GM18498 (cell line): Measurements from ENCODE around the gene TNFRSF25.
"Not testable (repeated sequence)": the region's sequence is repeated elsewhere in the genome, so short reads cannot be mapped to it uniquely, and the experiment has no call there.

ENCODE experiments used
- ATAC-seq: cut with Tn5 transposase; IDR thresholded peaks from one replicate; pipeline ENCODE4 v1.9.1; 2021; ENCODE audit warnings: mild to moderate bottlenecking, moderate library complexity; ENCODE audit not compliant: unreplicated experiment

Gene TNFRSF25

DNA sequence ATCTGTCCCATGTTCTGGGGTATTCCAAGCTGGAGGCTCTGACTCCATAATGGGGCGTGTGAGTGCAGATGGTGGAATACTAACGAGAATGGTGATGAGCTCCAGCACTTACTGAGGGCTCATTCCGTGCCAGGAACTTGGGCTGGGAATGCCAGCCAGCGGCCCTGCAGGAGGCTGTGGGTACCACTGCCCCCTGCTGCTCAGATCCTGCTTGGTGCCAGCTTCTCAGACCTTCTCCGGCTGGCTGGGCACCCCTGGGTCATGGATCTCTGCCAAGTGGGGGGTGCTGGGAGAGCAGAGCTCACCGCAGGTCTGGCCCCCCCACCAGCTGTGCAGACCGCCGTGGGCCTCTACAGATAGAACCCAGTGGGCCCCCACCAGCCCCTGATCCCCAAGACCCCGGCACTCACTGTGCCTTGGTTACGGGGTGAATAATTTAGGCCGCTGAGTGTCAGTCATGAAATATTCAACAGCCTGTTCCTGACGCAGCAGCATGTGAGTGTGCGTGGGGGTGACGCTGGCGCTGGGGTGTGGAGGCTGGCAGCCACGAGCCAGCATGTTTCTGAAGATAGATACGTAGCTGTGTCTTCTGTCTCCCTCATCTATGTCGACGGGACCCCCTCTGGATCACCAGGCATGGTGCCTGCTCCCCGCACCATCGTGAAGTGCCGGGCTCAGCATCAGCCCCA lies 28.8 kb downstream of the TNFRSF25 start:
- ATAC-seq, result not testable (repeated sequence)

- ATAC-seq, result not testable (repeated sequence)
Measured at GRCh38 chr1:6436277-6436676, 29.7 kb downstream of the TNFRSF25 start.

DNA sequence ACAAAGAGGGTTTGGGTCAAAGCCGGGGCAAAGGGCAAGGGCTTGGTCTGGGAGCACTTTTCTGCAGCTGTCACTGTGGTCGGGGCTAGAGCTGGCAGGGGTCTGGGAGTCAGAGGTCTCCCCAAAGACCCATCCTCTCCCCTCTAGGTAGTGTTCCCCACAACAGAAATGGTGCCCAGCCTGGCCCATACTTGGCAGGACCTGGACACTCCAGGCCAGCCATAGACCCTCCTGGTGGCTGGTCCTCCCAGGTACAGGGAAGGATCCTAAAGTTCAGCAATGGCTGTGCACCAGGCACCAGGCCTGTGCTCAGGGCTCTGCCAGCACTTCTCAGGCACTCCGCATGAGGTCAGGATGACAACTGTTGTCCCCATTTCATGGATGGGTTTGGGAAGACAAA lies 30.4 kb downstream of the TNFRSF25 start:
- ATAC-seq, result no peak

GRCh38 chr1:6435129-6435528 lies 30.8 kb downstream of the TNFRSF25 start:
- ATAC-seq, result no peak

- no peak for ATAC-seq
Measured at GRCh38 chr1:6434186-6434585, 31.8 kb downstream of the TNFRSF25 start.

- ATAC-seq, result not testable (repeated sequence)
Measured at GRCh38 chr1:6431645-6432579, 34.1 kb downstream of the TNFRSF25 start.

DNA sequence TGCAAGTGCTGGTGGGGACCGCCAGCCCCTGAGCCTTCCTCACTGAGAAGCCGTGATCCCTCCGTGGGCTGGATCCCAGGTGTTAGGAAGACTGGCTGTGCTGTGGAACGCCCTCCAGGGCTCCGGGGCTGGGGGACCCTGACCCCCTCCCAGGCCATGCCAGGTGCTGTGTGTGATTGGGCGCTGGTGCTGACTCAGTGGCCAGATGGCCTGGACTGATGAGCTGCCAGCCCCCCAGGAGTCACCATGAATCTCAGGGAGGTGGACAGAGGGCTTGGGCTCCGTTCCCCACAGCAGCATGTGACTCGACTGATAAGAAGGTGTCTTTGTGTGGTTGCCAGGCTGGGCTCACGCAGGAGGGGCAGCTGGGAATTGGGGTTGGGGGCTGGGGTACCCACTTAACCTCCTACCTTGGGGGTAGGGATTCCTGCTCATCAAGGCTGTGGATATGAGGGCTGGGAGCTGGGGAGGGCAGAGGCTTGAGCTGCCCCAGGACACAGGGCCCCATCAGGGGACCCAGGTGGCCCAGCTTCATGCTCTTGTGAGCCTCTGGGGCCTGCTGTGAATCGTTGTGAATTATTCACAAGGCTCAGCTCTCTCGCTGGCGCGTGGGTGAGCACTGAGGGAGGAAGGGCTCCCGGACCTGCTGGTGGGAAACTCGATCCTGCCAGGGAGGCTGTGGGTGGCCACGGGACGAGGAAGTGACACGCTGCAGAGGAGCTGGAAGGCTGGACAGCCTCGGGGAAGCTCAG lies 36.1 kb downstream of the TNFRSF25 start:
- ATAC-seq, result not testable (repeated sequence)

GRCh38 chr1:6428453-6428852 lies 37.5 kb downstream of the TNFRSF25 start:
- ATAC-seq, result not testable (repeated sequence)

DNA sequence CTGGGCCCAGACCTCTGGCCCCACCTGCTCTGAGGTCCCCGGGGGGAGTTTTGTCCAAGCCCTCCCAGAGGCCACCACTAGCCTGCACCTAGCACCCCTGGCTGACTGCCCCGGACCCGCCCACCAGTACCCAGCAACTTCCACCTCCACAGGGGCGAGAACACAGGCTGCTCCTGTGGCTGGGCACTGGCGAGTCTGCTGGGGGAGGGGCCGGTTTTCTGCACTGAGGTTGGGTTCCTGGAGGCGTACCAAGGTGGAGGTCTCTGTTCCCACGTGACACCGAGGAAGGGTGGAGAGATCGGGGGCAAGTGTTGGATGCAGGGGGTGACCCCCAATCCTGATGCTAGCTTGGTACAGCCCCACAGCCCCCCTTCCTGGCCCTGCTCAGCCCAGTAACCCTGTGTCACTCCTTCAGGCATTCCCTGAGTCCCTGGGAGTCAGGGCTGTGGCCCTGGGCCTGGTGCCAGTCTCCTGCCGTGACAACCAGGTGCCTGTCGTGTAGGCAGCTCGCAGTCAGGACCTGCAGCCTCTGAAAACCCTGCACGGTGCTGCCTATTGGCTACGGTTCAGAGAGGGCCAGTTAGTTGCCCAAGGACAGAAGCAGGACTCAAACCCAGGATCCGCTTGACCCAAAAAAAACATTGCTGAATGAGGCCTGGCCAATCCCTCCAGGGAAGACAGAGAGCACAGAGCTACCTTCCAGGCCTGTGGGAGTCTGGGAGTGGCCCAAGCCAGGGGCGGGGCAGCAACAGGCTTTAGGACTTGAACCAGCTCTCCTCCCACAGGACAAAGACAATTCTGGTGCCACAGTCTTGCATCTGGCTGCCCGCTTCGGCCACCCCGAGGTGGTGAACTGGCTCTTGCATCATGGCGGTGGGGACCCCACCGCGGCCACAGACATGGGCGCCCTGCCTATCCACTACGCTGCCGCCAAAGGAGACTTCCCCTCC lies 38.3 kb downstream of the TNFRSF25 start:
- ATAC-seq, result no peak

GRCh38 chr1:6426972-6427350 lies 39.0 kb downstream of the TNFRSF25 start:
- ATAC-seq, result no peak

GRCh38 chr1:6426277-6426971 lies 39.5 kb downstream of the TNFRSF25 start:
- ATAC-seq, result no peak

DNA sequence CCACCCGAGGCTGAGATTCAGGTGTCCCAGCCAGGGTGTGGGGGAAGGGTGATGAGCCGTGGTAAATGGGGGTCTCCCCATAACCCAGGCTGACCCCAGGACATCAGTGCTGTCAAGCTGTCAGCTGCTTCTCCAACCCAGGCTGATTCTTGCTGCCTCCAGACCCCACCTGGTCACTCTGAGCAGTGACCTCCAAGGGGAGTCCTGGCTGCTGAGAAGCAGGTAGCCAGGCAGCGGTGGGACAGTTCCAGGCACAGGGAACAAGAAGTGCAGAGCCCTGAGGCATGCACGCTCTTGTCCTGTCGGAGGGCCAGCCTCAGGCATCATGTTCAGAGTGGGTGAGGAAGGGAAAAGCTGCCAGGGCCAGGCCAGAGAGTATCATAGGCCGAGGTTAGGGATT lies 40.3 kb downstream of the TNFRSF25 start:
- no peak for ATAC-seq

DNA sequence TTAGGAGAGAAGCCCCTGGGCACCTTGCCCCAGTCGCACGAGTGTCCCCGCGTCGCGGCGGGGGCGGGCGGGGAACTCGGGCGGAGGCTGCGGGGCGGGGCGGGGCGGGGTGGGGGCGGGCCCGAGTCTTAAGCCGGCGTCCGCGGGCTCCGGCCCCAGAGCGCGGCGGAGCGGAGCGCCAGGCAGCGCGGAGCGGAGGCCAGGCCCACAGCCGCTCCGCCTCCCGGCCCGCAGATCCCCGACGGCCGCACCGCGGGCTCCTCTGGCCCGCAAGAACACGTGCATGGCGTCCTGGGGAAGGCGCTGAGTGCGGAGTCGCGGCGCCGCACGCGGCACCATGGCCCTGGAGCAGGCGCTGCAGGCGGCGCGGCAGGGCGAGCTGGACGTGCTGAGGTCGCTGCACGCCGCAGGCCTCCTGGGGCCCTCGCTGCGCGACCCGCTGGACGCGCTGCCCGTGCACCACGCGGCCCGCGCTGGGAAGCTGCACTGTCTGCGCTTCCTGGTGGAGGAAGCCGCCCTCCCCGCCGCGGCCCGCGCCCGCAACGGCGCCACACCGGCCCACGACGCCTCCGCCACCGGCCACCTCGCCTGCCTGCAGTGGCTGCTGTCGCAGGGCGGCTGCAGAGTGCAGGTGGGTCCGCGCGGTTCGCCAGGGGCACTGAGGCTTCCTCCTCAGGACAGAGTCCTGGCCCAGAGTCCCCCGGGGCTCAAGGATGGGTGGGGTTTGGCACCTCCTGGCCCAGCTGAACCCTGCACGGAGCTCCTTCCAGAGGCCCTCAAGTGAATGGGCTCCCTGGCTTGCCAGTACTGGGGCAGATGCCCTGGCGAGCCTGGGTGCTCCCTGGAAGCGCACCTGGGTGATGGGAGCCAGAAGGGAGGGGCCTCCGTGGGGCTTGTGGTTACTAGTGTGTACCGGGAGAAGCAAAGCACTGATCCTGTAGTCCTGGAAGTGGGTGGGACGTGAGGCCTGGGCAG lies 41.1 kb downstream of the TNFRSF25 start, which contains the start of gene ESPN:
ESPN (plus strand) TSS at position 158 of the 975 bp plus-strand sequence; CDS start at position 338, 180 bp downstream.
- ATAC-seq, result no peak

GRCh38 chr1:6424000-6424565 lies 41.9 kb downstream of the TNFRSF25 start:
- ATAC-seq, result no peak

DNA sequence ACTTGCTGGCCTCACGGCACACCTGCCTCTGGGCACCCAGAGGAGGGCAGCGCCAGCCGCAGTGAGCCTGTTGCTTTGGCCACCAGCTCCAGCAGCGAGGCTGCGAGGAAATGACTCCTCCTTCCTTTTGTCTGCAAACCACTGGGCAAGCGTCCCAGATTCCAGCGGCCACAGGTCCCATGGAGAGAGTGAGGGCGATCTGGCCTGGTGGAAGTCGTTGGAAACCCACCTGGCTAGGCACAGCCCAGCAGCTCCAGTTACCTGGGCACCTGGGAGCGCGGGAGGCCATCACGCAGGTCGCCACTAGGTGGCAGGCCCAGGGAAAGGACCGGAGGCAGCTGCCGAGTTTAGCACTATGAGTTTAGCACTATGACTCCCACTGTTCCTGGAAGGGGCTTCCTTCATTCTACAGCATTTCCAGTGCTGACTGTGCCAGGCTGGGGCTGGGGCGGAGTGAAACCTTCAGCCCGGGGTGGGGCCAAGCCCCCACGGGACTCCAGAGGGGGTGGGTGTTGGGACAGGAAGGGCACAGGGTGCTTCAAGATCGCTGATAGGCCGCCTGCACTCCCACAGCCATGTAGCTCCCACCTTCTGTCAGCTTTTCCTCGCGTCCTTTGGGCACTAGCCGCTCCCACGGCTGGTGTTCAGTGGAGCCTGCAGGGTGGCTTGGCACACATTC lies 42.5 kb downstream of the TNFRSF25 start:
- ATAC-seq, result no peak

GRCh38 chr1:6421266-6421665 lies 44.7 kb downstream of the TNFRSF25 start:
- no peak for ATAC-seq

DNA sequence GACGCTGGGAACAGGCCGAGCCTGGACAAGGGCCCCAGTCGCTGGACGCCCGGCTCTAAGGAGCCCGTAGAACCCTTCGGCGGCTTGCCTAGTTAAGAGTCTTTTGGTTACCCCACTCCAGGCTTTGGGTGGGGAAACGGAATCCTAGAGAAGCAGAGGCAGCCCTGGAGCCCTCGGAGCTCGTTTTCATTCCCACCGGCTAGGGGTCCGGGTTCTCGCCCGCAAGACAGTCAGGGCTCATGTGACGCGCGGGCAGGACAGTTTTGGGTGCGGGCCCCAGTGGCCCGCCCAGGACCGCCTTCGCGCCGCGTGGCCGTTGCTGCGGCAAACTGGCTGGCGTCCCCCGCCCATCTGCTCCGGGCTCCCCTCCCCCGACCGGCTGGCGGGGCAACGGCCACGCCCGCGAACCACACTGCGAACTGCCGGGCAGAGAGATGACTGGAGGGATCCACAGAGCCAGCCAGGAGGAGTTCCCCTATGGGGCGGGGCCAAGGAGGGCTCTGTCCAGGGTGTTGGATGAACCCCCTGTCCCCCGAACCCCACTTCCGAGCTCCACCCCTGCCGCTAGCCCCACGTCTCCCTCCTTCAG lies 45.4 kb downstream of the TNFRSF25 start:
- ATAC-seq, result no peak
